HG02588 (cell line): Measurements from ENCODE around the gene SUPT3H.

Source experiments
- ATAC-seq: cut with Tn5 transposase; IDR thresholded peaks from one replicate; pipeline ENCODE4 v1.9.1; 2021; ENCODE audit warnings: mild to moderate bottlenecking, moderate library complexity; ENCODE audit not compliant: unreplicated experiment

SUPT3H gene

DNA sequence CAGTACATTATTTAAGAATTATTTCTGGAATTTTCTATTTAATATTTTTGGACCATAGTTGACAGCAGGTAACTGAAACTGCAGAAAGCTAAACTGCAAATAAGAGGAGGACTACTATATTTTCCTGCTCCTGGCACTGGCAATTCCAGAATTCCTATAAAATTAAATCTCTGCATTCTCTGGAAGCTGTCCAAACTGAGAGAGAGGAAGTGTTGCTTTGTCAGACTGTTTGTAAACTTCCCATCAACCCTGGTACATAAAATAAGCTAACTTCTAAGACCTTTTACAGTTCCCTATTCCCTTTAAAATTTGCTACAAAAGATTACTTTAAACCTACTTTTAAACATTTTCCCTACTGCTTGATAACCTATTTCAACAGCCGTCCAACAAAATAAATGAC, 245.7 kb downstream of the SUPT3H start:
- ATAC-seq, result no peak

DNA sequence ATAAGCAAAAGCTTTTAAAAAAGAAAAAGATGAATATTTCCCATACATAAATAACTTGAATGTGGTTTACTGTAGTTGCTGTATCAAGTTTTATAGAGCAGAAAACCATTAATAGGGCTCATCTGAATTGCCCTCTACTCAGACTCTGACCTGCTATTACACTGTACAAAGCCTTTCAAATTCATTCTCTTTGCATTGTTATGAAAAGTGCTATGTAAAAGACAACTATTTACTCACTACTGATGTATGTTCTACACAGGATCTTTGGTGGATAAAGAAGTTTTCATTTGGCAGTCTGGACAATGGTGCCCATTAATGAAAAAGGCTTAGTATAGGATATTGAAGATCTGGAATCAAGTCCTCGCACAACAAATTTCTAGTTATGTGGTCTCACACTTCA, 248.7 kb downstream of the SUPT3H start:
- ATAC-seq, result no peak

DNA sequence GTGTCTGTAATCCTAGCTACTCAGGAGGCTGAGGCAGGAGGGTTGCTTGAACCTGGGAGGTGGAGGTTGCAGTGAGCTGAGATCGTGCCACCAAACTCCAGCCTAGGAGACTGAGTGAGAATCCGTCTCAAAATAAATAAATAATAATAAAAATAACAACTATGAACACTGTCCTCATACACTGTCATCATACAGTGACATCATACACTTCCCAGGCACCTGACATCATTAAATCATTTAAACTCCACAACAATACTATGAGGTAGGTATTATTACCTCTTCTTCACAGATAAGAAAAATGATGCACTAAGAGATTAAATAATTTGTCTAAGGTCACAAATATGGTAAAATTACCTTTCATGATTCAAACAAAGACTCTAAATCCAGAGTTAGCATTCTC, 250.5 kb downstream of the SUPT3H start:
- ATAC-seq, result no peak

DNA sequence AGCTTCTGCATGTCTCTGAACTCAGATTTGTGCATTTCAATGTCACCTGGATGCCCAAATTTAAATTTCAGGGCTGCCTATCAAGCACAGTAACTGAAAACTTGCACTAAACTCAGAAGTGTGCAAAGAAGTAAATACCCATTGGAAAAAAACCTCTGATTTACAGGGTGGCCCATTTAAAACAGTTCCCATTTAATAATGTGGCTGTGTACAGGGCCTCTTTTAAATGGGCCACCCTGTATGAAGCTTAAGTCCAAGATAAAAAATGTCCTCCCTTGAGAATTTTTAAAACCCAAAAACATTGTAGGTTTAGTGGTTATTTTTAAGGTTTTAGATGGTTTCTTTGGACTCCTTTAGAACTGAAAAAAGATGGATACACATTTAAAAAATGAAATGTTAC, 251.7 kb downstream of the SUPT3H start:
- ATAC-seq, result no peak

DNA sequence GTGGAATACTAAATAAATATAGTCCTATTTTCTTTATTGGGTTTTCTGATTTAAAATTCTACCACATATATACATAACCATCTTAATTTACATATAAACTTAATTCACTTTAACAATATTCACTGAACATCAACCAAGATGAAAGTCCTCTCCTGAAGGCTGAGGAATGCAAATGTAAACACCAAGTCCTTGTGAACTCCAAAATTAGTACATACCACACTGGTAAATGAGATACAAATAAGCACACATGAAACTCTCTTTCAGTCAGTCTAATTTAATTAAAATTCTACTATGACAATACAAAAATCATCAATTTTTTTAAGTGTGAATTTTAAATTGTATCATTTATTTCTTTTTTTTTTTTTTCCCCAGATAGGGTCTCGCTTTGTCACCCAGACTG, 254.7 kb downstream of the SUPT3H start:
- ATAC-seq, result no peak

DNA sequence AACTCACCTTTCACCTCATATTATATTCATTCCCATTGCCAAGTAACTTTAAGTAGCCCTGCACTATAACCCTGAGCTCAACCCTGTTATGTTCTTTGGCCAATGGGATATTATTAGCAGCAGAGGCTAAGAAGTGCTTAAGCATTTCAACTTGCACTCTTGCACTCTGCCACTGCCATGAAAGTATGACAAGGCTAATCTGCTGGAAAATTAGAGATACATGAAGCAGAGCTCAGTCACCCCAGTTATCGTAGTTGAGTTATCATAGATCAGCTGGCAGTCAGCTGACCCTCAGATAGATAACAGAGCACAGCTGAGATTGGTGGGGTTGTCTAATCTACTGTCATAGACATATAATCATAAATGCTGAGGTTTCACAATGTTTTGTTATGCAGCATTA, 259.0 kb downstream of the SUPT3H start:
- no peak for ATAC-seq

DNA sequence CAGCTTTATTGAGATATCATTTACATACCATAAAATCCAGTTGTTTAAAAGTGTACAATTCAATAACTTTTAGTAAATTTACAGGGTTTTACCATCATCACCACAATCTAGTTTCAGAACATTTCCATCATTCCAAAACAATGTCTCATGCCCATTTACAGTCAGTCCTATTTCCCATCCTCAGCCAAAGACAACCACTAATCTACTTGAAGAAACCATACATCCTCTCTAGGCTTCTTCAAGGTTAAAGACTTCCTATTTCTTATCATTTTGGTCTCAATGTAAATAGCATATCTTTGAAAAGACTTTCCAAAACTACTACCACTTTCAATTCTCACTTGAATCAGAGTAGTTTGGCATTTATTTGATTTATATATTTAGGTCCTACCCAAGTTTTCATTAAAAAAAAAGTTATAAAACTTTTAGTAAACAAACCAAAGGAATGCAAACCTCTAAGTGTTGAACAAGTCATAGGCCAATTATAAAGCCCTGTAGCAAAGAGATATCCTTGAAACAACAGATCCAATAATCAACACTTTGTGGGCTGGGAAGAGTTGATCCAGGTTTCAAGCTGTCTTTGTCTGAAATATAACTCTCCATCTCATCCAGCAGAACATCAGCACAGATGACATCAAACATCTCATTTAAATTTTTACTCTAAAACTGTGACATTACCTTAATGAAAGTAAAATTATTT, 260.9 kb downstream of the SUPT3H start:
- ATAC-seq, result no peak

DNA sequence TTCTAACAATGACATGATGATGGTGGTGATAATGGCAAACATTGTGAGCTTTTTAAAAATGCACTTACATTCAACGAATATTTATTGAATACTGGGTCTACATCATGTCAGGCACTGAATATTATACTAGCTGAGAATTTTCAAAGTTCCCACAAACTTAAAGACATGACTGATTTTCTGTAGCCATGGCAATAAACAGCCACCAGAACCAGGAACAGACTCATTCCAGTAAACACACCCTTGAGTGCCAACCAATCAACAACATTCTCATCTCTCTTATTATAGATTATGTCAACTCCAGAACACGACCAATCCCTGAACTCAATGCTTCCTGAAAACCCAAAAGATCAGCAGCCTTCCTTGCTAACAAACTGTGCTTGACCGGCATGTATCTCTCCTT, 262.0 kb downstream of the SUPT3H start:
- ATAC-seq, result no peak

DNA sequence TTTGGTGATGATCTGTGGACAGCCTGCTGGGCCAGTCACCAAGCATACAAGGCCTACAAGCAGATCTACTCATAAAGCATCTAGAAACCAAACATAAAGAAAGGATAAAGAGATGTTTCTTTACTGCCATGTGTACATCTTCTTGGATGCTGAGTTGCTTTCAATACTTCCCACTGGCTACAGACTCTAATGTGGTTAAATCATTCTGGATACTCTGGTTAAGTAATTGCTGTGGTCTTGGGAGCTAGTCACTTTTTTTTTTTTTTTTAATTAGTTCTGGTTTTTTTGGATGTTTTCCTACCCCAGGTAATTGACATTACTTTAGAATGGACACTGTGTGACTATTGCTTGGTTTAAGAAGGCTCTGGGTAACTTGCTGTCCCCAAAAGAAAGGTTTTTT, 265.0 kb downstream of the SUPT3H start:
- ATAC-seq, result no peak

DNA sequence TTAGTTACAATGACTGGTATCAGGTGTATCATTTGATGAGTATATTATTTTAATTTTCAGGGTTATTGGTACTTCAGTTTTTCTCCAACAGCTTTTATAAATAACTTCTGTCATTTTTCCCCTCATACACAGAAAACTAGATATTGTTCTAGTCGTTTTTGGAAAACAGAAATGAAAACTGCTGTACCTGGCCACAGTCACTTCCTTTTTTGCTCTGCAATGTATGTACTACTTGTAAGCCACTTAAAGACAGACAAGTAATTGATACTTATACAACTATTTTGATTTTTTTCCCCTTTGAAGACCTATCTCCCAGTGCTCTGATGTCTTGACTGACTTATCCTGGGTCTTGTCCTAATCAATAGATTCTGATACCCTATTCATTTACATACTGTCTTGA, 268.2 kb downstream of the SUPT3H start:
- no peak for ATAC-seq

DNA sequence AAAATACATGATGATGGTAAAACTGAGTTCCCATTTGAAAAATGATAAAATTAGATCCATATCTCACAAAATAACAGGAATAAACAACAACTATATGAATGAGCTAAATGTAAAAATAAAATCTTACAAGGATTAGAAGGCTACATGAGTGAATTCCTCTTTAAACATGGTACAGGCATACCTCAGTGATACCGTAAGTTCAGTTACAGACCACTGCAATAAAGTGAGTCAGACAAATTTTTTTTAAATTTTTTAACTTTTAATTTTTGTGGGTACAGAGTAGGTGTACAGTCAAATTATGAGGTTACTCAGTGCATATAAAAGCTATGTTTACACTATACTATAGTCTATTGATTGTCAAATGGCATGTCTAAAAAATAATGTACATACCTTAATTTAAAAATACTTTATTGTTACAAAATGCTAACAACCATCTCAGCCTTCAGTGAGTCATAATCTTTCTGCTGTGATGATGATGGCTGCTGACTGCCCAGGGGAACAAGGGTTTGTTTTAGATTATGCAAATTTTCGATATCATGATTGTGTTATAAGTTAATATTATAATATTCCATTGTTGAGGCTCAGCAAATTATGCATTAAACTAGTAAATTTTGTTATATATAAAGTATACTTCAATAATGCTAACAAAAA, 272.4 kb downstream of the SUPT3H start:
- ATAC-seq, result no peak

DNA sequence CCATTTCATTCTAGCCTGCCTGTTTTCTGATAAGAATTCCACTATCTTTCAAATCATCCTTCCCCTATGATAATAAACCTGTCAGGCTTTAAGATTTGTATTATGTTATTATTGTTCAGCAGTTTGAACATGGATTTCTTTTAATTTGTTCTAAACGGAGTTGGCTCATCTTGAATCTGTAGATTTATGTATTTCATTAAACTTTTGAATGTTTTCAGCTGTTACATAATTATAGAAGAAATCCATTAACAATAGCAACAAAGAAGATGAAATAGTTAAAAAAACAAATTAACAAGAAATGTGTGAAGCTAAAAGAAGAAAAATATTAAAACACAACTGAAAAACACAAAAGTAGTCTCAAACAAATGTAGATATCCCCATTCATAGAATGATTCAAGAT, 273.3 kb downstream of the SUPT3H start:
- ATAC-seq, result no peak

DNA sequence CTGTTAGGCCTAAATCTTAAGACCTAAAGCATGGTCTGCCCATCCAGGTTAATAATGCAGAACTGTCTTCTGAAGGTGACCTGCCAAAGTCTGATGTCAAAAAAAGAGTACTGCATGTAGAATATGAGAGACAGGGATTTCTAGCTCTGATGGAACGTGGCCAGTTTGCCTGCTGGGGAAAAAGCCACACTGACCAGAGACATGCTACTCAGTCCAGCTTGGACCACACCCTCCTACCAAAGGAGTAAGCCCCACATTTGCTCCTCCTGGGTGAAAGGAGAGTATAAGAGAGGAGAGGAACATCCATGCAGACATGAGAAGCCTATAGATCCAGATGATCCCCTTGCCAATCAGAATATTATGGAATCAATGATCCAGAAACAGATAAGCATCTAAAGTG, 279.5 kb downstream of the SUPT3H start:
- ATAC-seq, result no peak

DNA sequence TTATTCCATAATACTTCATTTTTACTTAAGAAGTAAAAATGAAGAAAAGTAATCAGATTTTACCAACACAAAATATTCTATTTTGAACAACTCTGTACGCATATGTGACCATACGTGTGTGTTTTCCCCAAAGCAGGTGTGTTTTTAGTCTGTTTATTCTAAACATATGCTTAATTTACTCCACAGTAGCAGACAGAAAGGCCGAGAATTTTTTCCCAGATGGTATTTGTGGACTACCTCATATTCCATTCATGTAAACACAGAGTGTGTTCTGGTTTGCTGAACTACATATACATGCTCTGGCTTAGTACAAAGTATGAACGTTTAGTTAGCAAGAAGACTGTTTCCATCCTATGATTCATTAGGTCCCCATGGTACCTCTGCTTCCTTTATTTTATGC, 282.9 kb downstream of the SUPT3H start:
- no peak for ATAC-seq

DNA sequence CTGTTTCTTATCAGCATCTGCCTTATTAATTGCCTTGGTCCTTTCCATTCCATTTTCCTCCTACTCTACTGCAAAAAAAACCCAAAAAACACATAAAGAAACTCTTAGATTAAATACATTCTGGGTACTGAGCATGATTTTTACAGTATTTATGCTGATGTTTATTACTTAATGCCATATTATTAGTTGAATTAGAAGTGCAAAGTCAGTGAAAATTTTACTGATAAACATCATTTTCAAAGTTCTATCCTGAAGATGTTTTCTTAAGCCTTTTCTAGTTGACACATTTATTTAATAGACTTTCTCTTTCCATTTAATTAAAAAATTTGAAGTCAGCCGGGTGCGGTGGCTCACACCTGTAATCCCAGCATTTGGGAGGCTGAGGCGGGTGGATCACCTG, 285.6 kb downstream of the SUPT3H start:
- ATAC-seq, result no peak

DNA sequence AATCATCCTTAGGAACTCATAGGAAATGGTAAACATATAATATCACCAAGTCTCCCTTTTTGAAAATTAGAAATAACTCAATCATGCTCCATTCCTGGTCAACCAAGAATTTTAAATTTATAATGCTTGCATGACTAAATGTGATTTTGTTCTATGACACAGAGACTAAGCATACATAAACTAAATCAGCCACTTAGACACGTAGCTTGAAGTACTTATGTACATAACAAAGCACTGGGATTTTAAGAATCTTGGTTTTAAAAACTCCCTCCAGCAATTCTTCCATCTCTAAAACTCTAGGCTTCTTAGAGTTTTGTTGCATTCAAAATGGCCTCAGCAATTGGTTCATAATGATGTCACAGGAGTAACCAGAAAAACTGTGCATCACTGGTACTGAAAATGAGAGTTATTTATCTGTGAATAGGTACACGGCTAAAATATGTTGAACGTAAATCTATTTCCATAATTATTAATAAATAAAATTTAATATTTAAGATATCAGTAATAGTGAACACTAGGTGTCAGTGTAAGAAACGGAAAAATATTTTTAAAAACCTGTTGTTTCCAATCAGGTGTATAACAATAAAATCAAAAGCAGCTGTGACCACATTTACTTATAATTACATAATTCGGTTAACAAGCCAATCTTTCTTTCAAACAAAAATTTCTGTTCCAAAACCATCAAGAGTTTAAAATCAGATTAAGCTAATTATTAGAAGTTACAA, 291.2 kb downstream of the SUPT3H start:
- no peak for ATAC-seq

DNA sequence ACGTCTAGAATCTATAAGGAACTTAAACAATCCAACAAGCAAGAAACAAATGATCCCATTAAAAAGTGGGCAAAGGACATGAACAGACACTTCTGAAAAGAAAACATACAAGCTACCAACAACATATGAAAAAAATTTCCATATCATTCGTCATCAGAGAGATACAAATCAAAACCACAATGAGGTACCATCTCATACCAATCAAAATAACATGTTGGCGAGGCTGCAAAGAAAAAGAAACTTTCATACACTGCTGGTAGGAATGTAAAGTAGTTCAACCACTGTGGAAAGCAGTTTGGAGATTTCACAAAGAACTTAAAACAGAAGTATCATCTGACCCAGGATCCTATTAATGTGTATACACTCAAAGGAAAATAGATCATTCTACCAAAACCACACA, 293.5 kb downstream of the SUPT3H start:
- no peak for ATAC-seq

DNA sequence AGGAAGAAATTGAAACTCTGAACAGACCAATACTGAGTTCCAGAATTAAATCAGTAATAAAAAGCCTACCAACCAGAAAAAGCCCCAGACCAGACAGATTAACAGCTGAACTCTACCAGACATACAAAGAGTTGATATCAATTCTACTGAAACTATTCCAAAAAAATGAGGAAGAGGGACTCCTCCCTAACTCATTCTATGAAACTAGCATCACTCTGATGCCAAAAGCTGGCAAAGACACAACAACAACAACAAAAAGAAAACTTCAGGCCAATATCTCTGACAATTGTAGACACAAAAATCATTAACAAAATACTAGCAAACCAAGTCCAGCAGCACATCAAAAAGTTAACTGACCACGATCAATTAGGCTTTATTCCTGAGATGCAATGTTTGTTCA, 295.6 kb downstream of the SUPT3H start:
- no peak for ATAC-seq

DNA sequence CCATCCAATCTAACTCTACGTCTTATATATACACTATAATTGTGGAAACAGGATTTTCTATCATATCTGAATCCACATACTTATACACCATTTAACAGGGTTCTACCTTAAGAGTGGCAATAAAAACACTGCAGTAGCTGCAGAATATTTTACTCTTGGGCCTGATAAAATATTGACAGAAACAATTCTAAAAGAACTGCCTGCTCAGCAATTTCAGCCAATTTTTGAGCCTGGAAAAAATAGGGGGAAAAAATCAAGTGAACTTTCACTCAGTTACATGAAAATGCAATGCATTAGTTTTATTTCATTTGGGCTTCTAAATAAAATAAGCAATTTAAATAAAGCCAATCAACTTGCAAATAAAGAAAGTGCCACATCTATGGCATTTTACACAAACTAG, 296.1 kb downstream of the SUPT3H start:
- no peak for ATAC-seq

DNA sequence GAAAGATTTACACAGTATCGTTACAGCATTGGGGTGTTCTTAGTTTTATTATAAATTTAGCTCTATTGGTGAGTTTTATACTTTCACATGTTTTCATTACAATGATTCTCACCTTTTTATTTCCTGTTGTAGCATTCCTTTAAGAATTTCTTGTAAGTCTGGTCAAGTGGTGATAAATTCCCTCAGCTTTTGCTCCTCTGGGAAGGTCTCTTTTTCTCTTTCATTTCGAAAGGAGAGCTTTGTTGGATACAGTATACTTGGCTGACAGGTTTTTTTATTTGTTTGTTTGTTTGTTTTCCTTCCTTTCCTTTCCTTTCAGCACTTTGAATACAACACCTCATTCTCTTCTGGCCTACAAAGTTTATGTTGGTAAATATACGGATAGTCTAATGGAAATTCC, 299.3 kb downstream of the SUPT3H start:
- ATAC-seq, result no peak

DNA sequence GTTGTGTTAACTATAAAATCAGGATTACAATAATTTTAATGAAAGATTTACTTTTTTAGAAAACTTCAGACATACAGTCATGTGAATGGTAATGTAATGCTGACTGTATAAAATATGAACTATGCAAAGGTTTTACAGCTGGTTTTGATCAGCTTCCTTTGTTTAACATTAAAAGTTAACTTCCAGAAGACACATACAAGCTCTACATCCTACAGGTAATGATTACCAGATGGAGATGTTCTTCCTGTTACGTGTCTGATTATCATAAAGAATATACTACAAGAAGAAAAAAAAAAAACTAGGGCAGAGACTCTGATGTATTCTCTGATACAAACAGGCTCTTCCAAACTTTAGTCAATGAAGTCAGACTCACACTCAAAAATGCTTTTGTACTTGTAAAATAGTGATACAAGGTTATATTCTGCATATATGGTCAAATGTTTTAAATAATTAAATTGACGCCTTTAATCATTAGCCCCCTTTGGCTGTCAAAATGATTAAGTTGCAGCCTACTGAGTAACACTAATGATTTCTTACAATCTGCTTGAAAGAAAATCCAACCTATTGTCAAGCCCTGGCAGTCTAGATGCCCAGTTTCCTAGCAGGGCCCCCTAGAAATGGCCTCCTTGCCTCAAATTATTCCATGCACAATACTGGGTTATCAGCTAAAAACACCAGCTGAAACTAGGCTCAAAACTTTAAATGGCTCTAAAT, 301.4 kb downstream of the SUPT3H start:
- ATAC-seq, result no peak

DNA sequence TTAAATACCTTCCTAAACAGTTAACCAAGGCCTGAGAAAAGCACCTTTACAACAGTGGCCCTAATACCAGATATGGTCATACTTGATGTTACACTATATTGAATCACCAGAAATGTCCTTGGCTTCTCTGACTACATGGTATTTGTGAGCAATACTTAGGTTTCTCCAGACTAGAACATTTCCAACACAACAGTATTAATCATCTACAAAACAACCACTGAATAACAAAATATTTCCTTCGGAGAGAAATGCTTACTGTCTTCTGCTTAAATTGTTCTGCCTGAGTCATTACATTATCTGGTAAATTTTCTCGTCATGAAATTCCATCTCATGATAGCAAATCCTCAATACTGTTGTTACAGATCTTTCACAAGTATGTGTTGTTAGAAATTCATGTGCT, 302.5 kb downstream of the SUPT3H start:
- no peak for ATAC-seq
